BJ (cell line): ENCODE results near the gene LUC7L. TPM values are rescaled to one million over a fixed set of nuclear protein-coding genes. Genes with fewer than 3 reads are reported as not detected.
"Not testable (repeated sequence)": the region's sequence is repeated elsewhere in the genome, so short reads cannot be mapped to it uniquely, and the experiment has no call there.

Experiments
- CTCF ChIA-PET: fragments of 350-600 bp; formaldehyde crosslinking; extraction: SDS; loops from one replicate; lab custom pipeline; 2021; ENCODE audit warnings: antibody characterized with exemption, inconsistent platforms; lab: Yijun Ruan, JAX
- POLR2A ChIA-PET: fragments of 300-600 bp; sonication (Branson Sonifier 250); formaldehyde crosslinking; extraction: SDS; loops from one replicate; lab custom pipeline; 2021; ENCODE audit warnings: antibody characterized with exemption; lab: Charles Lee
- DNase-seq: peaks from one replicate; pipeline ENCODE4 v3.0.0-alpha.2; 2011; ENCODE audit warnings: low read depth
- H3K27me3 ChIP-seq: 2 replicates; pipeline ENCODE4 v1.6.0; 2011; ENCODE audit warnings: low read length; ENCODE audit not compliant: control insufficient read depth, insufficient read depth
- H3K36me3 ChIP-seq: 2 replicates; pipeline ENCODE4 v1.5.1; 2011; ENCODE audit warnings: low read length; ENCODE audit not compliant: control insufficient read depth, insufficient read depth
- H3K4me3 ChIP-seq: 2 replicates; pipeline ENCODE4 v1.5.1; 2011; ENCODE audit warnings: low read depth, mild to moderate bottlenecking, control low read depth, low read length
- polyA plus RNA-seq: library from polyadenylated mRNA; depleted of rRNA; stranded (reverse); fragments of >200 nt; gene quantifications from 2 replicates; pipeline ENCODE4 v1.2.3, GENCODE V29; 2011
- TF ChIP-seq, protein P1 (sequence below): IDR thresholded peaks from 2 replicates; pipeline ENCODE4 v1.5.1; 2011; ENCODE audit warnings: low read depth, mild to moderate bottlenecking, control low read depth, inconsistent platforms, low read length, moderate library complexity; ENCODE audit not compliant: insufficient read depth

Gene LUC7L
- polyA plus RNA-seq, 1 experiment = 23.3 TPM

DNA sequence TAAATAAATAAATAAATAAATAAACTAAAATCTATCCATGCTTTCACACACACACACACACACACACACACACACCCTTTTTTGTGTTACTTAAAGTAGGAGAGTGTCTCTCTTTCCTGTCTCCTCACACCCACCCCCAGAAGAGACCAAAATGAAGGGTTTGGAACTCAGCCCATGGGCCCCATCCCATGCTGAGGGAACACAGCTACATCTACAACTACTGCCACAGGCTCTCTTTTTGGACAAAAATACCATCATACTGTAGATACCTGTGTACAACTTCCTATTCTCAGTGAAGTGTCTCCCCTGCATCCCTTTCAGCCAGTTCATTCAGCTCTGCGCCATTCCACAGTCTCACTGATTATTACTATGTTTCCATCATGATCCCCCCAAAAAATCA, 58.5 kb downstream of the LUC7L start:
- Histone ChIP-seq H3K27me3 (peaks cover 39% of the 10 kb centered on the region), H3K4me3 (no peak overlapping the region), H3K36me3 (no peaks in the 10 kb centered on the region)
- no peak for DNase-seq
- TF ChIP-seq, protein P1, sequence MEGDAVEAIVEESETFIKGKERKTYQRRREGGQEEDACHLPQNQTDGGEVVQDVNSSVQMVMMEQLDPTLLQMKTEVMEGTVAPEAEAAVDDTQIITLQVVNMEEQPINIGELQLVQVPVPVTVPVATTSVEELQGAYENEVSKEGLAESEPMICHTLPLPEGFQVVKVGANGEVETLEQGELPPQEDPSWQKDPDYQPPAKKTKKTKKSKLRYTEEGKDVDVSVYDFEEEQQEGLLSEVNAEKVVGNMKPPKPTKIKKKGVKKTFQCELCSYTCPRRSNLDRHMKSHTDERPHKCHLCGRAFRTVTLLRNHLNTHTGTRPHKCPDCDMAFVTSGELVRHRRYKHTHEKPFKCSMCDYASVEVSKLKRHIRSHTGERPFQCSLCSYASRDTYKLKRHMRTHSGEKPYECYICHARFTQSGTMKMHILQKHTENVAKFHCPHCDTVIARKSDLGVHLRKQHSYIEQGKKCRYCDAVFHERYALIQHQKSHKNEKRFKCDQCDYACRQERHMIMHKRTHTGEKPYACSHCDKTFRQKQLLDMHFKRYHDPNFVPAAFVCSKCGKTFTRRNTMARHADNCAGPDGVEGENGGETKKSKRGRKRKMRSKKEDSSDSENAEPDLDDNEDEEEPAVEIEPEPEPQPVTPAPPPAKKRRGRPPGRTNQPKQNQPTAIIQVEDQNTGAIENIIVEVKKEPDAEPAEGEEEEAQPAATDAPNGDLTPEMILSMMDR = no peak
- CTCF ChIA-PET = interaction anchor here (1.1 kb wide), 1 partner anchor 10 kb away, joined by 4 read pairs; the partner anchor contains the start of gene HBQ1
- POLR2A ChIA-PET = no interaction called here

GRCh38 chr16:170088-170507, 59.2 kb downstream of the LUC7L start:
- DNase-seq, H3K4me3 ChIP-seq, POLR2A ChIA-PET, H3K36me3 ChIP-seq: not testable (repeated sequence)
- peaks cover 41% of the 10 kb centered on the region for H3K27me3 ChIP-seq
- CTCF ChIA-PET = interaction anchor here (1.1 kb wide), 1 partner anchor 10 kb away, joined by 4 read pairs; the partner anchor contains the start of gene HBQ1

DNA sequence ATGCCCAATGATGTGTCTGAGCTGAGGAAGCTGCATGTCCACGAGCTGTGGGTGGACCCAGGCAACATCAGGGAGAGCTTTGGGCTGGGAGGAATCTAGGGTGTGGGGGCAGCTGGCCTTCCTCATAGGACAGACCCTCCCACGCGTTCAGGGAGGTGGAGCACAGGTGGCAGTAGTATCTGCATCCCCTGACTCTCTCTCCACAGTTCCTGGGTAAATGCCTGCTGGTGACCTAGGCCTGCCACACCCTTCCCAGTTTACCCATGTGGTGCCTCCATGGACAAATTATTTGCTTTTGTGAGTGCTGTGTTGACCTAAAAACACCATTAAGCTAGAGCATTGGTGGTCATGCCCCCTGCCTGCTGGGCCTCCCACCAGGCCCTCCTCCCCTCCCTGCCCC, 60.2 kb downstream of the LUC7L start:
- no peaks in the 10 kb centered on the region for H3K36me3 ChIP-seq
- TF ChIP-seq, protein P1 = no peak
- H3K4me3 ChIP-seq = no peak overlapping the region
- DNase-seq = no peak
- ChIA-PET POLR2A (no interaction called here), CTCF (interaction anchor here (2.7 kb wide), 1 partner anchor 11 kb away, joined by 7 read pairs; the partner anchor contains the start of gene HBQ1)
- H3K27me3 ChIP-seq = peaks cover 39% of the 10 kb centered on the region

GRCh38 chr16:168424-168823, 60.8 kb downstream of the LUC7L start:
- no peaks in the 10 kb centered on the region for H3K36me3 ChIP-seq
- no peak overlapping the region for H3K4me3 ChIP-seq
- H3K27me3 ChIP-seq = peaks cover 39% of the 10 kb centered on the region
- TF ChIP-seq, protein P1 = no peak
- ChIA-PET POLR2A (no interaction called here), CTCF (interaction anchor here (1.2 to 2.7 kb wide), 2 partner anchors 12 to 14 kb away, joined by 7 to 9 read pairs; partner anchors contain the start of gene HBQ1)
- DNase-seq = no peak

DNA sequence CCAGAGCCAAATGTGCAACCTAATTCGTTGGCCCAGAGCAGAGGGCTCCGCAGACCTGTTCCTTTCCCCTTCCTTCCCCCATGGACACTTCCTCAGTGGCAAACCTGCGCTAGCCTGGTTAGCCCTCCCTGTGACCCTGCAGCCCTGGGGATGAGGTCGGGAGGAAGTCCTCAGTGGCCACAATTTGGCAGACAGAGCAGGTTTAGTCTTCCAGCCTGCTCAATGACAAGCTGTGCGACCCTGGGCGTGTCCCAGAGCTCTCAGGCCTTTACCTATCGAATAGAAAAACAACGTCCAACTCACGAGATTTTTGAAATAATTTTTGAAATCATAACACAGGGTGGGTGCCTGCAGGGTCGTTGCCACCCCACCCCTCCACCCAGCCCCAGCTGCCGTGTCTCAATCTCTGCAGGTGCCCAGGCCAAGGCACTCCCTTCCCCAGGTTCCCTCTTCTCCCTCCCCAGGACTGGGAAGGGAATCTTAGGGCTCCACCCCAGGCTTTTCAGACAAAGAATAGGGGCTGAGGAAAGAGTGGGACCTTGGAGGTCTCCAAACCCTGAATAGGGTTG, 62.0 kb downstream of the LUC7L start:
- TF ChIP-seq, protein P1 = no peak
- Histone ChIP-seq H3K36me3 (no peaks in the 10 kb centered on the region), H3K4me3 (no peak overlapping the region), H3K27me3 (peaks cover 39% of the 10 kb centered on the region)
- no peak for DNase-seq
- ChIA-PET CTCF (interaction anchor here (1.2 to 2.7 kb wide), 2 partner anchors 13 to 15 kb away, joined by 7 to 9 read pairs; partner anchors contain the start of gene HBQ1), POLR2A (no interaction called here)
